22Rv1 (cell line): ENCODE data around the gene EIF2S3.

Experiments used
- H3K27ac ChIP-seq: fragments of 450-650 bp; 2 replicates; pipeline ENCODE4 v1.5.1; 2017
- ZFX ChIP-seq: fragments of 450-650 bp; IDR thresholded peaks from 2 replicates; pipeline ENCODE4 v1.6.1; 2017; ENCODE audit warnings: antibody characterized with exemption, borderline replicate concordance
- TF ChIP-seq, protein P1 (sequence below): fragments of 450-650 bp; IDR thresholded peaks from 2 replicates; pipeline ENCODE4 v1.5.1; 2017; ENCODE audit warnings: mild to moderate bottlenecking

EIF2S3 gene

DNA sequence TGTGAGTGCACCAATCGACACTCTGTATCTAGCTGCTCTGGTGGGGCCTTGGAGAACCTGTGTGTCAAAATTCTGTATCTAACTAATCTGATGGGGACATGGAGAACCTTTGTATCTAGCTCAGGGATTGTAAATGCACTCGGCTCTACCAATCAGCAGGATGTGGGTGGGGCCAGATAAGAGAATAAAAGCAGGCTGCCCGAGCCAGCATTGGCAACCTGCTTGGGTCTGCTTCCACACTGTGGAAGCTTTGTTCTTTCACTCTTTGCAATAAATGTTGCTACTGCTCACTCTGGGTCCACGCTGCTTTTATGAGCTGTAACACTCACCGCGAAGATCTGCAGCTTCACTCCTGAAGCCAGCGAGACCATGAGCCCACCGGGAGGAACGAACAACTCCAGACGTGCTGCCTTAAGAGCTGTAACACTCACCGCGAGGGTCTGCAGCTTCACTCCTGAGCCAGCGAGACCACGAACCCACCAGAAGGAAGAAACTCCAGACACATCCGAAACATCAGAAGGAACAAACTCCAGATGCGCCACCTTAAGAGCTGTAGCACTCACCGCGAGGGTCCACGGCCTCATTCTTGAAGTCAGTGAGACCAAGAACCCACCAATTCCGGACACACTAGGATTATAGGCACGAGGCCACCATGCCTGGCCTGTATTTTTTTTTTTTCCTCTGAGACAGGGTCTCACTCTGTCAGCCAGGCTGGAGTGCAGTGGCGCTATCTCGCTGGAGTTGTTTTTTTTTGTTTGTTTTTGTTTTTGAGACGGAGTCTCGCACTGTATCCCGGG lies 4.0 kb upstream of the EIF2S3 start:
- peak overlapping the region; percentile 72 for H3K27ac ChIP-seq
- TF ChIP-seq, protein P1, sequence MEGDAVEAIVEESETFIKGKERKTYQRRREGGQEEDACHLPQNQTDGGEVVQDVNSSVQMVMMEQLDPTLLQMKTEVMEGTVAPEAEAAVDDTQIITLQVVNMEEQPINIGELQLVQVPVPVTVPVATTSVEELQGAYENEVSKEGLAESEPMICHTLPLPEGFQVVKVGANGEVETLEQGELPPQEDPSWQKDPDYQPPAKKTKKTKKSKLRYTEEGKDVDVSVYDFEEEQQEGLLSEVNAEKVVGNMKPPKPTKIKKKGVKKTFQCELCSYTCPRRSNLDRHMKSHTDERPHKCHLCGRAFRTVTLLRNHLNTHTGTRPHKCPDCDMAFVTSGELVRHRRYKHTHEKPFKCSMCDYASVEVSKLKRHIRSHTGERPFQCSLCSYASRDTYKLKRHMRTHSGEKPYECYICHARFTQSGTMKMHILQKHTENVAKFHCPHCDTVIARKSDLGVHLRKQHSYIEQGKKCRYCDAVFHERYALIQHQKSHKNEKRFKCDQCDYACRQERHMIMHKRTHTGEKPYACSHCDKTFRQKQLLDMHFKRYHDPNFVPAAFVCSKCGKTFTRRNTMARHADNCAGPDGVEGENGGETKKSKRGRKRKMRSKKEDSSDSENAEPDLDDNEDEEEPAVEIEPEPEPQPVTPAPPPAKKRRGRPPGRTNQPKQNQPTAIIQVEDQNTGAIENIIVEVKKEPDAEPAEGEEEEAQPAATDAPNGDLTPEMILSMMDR, result 0 out of 2 replicates have a peak, but pooled peaks have one; percentile 13

DNA sequence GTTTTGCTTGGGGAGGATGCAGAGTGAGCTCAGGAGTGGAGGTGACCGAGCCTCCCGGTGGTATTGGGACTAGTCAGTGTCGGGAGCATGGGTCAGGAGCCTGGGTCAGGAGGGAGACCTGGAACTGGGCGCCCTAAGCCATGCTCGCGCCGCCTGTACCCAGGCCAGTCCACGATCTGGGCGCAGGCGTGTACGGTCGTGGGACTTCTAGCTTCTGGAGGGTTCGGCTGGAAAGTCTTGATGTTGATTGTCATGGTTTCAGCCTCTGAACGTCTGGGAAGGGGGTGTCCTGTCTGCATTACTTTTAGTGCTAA lies 244 bp downstream of the EIF2S3 start:
- no peak overlapping the region; the same call in 1 of the 2 replicates for H3K27ac ChIP-seq
- TF ChIP-seq, protein P1, result no peak
- TF ChIP-seq ZFX, result no peak

DNA sequence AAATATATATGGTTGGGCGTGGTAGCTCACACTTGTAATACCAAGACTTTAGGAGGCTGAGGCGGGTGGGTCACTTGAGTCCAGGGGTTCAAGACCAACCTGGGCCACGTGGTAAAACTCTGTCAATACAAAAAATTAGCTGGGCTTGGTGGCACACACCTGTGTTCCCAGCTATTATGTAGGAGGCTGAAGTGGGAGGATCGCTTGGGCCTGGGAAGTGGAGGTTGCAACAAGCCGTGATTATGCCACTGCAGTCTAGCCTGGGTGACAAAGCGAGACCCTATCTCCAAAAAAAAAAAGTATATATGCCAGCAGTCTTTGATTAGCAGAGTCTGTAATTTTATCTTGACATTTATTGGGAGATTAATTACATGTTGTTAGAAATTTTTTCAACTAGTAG lies 8.7 kb downstream of the EIF2S3 start:
- TF ChIP-seq, protein P1, result no peak
- no peak for TF ChIP-seq ZFX
- H3K27ac ChIP-seq, result no peak overlapping the region

DNA sequence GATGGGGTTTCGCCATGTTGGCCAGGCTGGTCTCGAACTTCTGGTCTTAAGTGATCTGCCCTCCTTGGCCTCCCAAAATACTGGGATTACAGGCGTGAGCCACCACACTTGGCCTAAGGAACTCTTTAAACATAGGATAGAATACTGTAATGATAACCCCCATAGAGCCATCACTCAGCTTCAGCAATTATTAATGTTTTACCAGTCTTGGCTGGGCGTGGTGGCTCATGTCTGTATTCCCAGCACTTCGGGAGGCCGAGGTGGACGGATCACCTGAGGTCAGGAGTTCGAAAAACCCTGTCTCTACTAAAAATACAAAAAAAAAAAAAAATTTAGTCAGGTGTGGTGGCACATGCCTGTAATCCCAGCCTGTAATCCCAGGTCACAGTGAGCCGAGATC lies 15.1 kb downstream of the EIF2S3 start:
- TF ChIP-seq, protein P1, result no peak
- TF ChIP-seq ZFX, result no peak
- no peak overlapping the region for H3K27ac ChIP-seq

DNA sequence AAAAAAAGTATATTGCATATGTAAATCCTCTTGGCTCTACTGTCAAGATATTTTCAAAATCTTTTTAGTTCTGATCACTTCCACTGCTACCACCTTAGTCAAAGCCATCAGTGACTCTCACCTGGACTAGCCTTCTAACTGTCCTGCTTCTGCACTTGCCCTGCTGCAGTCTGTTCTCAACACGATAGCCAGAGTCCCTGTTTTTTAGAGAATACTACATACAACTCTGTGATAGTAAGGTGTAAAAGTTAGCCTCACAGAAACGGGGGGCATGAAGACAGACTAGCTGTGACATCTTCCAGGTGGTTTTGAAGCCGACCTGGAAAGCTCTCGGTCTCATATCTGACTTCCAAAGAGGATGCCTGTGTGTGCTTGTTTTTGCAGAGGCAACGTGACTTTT lies 24.7 kb downstream of the EIF2S3 start:
- no peak for TF ChIP-seq ZFX
- TF ChIP-seq, protein P1, result no peak

DNA sequence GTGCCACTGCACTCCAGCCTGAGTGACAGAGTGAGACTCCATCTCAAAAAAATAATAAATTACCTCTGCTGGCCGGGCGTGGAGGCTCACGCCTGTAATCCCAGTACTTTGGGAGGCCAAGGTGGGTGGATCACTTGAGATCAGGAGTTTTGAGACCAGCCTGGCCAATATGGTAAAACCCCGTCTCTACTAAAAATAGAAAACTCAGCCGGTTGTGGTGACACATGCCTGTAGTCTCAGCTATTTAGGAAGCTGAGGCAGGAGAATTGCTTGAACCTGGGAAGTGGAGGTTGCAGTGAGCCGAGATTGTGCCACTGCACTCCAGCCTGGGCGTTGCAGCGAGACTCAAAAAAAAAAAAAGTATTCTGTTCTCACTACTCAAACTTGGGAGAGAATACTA lies 25.5 kb downstream of the EIF2S3 start:
- peak overlapping the region; percentile 25; the same call in 1 of the 2 replicates for H3K27ac ChIP-seq

More for the DNA sequence above, 24.7 kb downstream of the EIF2S3 start:
- no peak overlapping the region for H3K27ac ChIP-seq

DNA sequence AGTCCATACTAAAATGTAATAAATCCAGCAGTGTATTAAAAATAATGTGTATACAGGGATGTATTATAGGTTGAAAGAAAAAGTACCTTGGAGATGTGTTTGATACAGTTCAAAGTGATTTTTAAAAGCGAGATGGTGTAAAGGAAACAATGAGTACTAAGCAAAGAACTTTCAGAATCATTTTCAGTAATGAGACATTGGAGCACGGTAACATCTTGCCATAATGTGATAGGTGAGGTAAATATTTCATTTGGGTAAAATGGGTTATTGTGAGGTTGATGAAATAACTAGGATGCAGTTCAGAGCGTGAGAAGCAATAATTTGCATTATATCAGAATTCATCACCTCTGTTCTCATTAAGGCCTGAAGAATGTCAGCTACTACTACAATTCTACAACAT lies 25.9 kb downstream of the EIF2S3 start:
- TF ChIP-seq, protein P1, result no peak
- TF ChIP-seq ZFX, result no peak

DNA sequence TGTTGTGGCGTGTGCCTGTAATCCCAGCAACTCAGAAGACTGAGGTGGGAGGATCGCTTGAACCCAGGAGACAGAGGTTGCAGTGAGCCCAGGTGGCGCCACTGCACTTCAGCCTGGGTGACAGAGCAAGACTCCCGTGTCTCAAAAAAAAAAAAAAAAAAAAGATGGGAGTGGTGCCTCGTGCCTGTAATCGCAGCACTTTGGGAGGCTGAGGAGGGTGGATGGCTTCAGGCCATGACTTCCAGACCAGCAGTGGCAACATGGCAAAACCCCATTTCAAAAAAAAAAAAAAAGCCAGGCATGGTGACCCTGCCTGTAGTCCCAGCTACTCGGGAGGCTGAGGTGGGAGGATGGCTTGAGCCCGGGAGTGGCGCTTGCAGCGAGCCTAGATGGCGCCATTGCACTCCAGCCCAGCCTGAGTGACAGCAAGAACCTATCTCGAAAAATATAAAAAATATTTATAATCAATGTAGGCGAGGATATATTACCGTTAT lies 27.0 kb downstream of the EIF2S3 start:
- peak overlapping the region; percentile 25 for H3K27ac ChIP-seq
- TF ChIP-seq, protein P1, result peak; percentile 86
- TF ChIP-seq ZFX, result no peak

More for the DNA sequence above, 25.9 kb downstream of the EIF2S3 start:
- peak overlapping the region; percentile 25 for H3K27ac ChIP-seq
